ENCODE measurements around the gene NT5DC1.

NT5DC1 gene

DNA sequence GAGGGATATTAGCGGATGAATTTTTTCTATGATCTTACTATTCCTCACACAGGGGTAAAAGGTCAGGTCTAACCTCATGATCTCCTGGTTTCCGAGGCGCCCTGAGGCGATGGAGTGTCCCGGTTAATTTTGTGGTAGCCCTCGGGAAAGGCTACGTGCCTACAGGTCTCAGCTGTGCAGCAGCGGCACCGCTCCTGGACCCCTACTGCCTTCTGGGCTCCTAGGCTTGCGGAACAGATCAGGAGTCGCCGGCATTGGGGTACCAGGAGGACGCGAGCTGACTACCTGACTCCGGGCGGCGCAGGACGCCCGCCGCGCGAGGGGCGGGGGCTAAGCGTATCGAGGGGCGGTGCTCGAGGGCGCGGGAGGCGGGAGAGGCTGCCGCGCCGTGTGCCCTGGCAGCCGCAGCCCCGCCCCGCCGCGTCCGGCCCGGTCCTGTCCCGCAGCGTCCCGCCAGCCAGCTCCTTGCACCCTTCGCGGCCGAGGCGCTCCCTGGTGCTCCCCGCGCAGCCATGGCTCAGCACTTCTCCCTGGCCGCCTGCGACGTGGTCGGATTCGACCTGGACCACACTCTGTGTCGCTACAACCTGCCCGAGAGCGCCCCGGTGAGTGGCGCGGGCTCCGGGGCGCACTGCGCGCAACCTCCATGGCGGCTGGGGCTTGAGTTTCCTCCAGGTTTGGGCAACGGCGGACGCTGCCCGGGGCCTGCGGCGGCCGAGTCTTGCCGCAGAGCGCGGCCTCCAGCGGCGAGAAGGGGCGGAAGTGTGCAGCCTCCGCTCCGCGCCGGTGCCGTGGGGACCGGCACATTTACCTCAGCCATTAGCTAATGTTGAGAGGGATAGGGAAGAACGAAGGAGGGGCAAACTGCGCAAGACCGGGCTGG, at the start of gene NT5DC1:
NT5DC1 (plus strand) TSS at position 435 of the 883 bp plus-strand sequence; CDS start at position 513, 78 bp downstream.
- H3K4me3 ChIP-seq (ENCODE audit: low read length in 2 of 2): peak within 1 kb of the TSS; percentile 72 to 90
- H3K27me3 ChIP-seq (ENCODE audit: control insufficient read depth in 1 of 2, insufficient read depth in 2 of 2, low read length in 2 of 2): no peaks in the 10 kb centered on the region
- H3K4me1 ChIP-seq (ENCODE audit: control insufficient read depth, insufficient read depth, low read length): peaks cover 15% of the 10 kb centered on the region
- H3K36me3 ChIP-seq (ENCODE audit: control insufficient read depth in 2 of 2, insufficient read depth in 2 of 2, low read length in 2 of 2): no peaks in the 10 kb centered on the region
- peak within 1 kb of the TSS; percentile 78 to 83 for H3K9ac ChIP-seq (ENCODE audit: low read length in 2 of 2)
- H3K27ac ChIP-seq (ENCODE audit: low read length): peak within 1 kb of the TSS; percentile 89
- peaks cover 0 to 4% of the 10 kb centered on the region in 2 donors for H3K9me3 ChIP-seq (ENCODE audit: control insufficient read depth in 2 of 2, low read length in 2 of 2)

DNA sequence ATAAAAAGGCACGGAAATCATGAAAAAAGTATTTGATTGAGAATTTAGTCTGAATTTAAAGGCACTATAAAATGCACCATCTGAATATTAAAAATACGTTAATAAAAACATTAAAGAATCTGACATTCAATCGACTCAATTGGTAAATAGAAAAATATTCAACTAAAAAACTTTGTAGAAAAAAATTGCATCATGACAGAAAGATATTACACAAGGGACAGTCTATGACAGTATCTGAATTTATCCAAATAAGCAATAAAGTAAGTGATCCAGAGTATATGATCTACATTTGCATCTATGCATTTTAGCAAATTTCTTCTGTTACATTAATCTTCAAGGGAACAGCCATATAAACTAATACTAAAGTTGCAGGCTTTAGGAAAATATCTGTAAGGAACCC, 49.4 kb upstream of the NT5DC1 start:
- Histone ChIP-seq H3K27me3 (ENCODE audit: control insufficient read depth in 1 of 2, insufficient read depth in 2 of 2, low read length in 2 of 2) (no peaks in the 10 kb centered on the region), H3K4me3 (ENCODE audit: low read length in 2 of 2) (no peak overlapping the region), H3K9me3 (ENCODE audit: control insufficient read depth in 2 of 2, low read length in 2 of 2) (no peaks in the 10 kb centered on the region), H3K36me3 (ENCODE audit: control insufficient read depth in 2 of 2, insufficient read depth in 2 of 2, low read length in 2 of 2) (no peaks in the 10 kb centered on the region), H3K27ac (ENCODE audit: low read length) (no peak overlapping the region), H3K9ac (ENCODE audit: low read length in 2 of 2) (no peak overlapping the region), H3K4me1 (ENCODE audit: control insufficient read depth, insufficient read depth, low read length) (no peaks in the 10 kb centered on the region)

DNA sequence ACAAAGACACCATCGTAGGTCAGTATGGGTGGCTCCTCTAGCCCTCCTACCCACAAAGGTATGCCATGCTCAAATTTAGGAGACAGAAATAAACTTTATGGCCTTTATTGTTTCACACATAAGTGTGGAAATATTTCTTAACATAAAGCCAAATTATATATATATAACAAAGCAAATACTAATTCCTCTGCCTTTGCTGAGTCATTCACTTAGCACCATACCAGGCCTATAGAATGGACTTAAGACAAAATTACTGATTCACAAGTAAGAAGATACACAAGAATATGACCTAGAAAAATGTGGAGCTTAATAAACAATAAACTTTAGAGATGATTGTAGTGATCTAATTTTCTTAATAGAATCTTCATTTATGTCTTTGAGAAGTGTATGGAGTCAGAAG, 45.1 kb upstream of the NT5DC1 start:
- no peaks in the 10 kb centered on the region for H3K36me3 ChIP-seq (ENCODE audit: control insufficient read depth in 2 of 2, insufficient read depth in 2 of 2, low read length in 2 of 2)
- H3K9ac ChIP-seq (ENCODE audit: low read length in 2 of 2): no peak overlapping the region
- no peak overlapping the region for H3K4me3 ChIP-seq (ENCODE audit: low read length in 2 of 2)
- H3K27me3 ChIP-seq (ENCODE audit: control insufficient read depth in 1 of 2, insufficient read depth in 2 of 2, low read length in 2 of 2): no peaks in the 10 kb centered on the region
- no peaks in the 10 kb centered on the region for H3K4me1 ChIP-seq (ENCODE audit: control insufficient read depth, insufficient read depth, low read length)
- H3K27ac ChIP-seq (ENCODE audit: low read length): no peak overlapping the region
- no peaks in the 10 kb centered on the region for H3K9me3 ChIP-seq (ENCODE audit: control insufficient read depth in 2 of 2, low read length in 2 of 2)

DNA sequence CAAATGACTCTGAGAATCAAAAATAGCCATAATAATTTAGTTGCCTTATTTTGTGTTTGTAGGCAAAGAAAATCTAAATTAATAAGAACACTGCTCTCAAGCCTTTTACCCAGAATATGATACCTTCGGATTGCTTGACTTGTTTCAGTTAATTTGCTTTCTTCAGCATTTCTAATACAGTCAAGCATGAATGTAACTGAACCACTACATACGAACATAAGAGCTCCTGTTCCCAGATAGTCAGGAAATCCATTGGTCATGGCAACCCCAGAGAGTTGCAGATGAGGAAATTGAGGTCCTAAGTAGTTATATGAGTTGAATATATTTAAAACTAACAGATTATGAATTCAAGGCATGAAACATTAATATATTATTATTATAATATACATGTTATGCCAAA, 42.9 kb upstream of the NT5DC1 start:
- Histone ChIP-seq H3K36me3 (ENCODE audit: control insufficient read depth in 2 of 2, insufficient read depth in 2 of 2, low read length in 2 of 2) (no peaks in the 10 kb centered on the region), H3K9me3 (ENCODE audit: control insufficient read depth in 2 of 2, low read length in 2 of 2) (no peaks in the 10 kb centered on the region), H3K9ac (ENCODE audit: low read length in 2 of 2) (no peak overlapping the region), H3K27me3 (ENCODE audit: control insufficient read depth in 1 of 2, insufficient read depth in 2 of 2, low read length in 2 of 2) (no peaks in the 10 kb centered on the region), H3K4me3 (ENCODE audit: low read length in 2 of 2) (no peak overlapping the region), H3K27ac (ENCODE audit: low read length) (no peak overlapping the region), H3K4me1 (ENCODE audit: control insufficient read depth, insufficient read depth, low read length) (peaks cover 3% of the 10 kb centered on the region)

DNA sequence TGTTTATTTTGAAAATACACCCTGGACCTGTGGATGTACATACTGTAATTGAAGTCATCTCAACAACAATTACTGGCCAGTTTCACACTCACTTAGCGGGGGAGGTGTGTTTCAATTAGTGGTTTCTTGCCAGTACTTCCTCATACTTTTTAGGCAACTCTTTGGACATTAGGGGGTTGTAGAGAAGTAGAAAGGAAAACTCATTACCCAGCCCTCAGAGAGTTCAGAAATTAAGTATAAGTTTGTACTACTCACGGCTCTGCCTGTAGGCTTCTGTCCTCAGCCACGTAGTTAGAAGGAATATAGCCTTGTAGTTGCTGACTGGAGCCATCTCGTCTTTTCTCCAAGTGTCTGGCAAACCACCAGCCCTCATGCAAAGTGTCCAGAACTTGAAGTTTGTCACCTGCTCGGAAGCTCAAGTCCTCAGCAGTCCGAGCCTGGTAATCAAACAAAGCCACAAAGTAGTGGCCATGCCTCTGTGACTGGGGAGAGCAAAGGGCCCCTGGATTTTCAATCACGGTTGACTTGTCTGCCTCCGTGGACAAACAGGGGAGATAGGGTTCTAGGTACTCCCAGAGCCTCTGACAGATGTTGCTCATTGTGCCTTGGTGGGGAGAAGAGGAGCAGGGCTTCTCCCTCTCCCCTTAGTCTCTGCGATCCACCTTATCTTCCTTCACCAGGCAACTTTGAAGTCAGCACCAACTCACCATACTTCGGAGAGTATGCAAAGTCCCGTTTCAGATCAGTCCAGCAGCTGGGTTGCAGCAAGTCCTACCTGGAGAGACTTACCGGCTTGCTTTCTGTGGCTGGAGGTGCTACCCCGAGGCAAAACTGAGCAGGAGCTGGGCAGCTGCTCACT, 40.7 kb upstream of the NT5DC1 start:
- no peak overlapping the region for H3K9ac ChIP-seq (ENCODE audit: low read length in 2 of 2)
- H3K36me3 ChIP-seq (ENCODE audit: control insufficient read depth in 2 of 2, insufficient read depth in 2 of 2, low read length in 2 of 2): no peaks in the 10 kb centered on the region
- H3K4me3 ChIP-seq (ENCODE audit: low read length in 2 of 2): peak overlapping the region in 1 of 2 donors; percentile 62
- no peaks in the 10 kb centered on the region for H3K9me3 ChIP-seq (ENCODE audit: control insufficient read depth in 2 of 2, low read length in 2 of 2)
- H3K27ac ChIP-seq (ENCODE audit: low read length): no peak overlapping the region
- H3K27me3 ChIP-seq (ENCODE audit: control insufficient read depth in 1 of 2, insufficient read depth in 2 of 2, low read length in 2 of 2): no peaks in the 10 kb centered on the region
- peaks cover 3% of the 10 kb centered on the region for H3K4me1 ChIP-seq (ENCODE audit: control insufficient read depth, insufficient read depth, low read length)

DNA sequence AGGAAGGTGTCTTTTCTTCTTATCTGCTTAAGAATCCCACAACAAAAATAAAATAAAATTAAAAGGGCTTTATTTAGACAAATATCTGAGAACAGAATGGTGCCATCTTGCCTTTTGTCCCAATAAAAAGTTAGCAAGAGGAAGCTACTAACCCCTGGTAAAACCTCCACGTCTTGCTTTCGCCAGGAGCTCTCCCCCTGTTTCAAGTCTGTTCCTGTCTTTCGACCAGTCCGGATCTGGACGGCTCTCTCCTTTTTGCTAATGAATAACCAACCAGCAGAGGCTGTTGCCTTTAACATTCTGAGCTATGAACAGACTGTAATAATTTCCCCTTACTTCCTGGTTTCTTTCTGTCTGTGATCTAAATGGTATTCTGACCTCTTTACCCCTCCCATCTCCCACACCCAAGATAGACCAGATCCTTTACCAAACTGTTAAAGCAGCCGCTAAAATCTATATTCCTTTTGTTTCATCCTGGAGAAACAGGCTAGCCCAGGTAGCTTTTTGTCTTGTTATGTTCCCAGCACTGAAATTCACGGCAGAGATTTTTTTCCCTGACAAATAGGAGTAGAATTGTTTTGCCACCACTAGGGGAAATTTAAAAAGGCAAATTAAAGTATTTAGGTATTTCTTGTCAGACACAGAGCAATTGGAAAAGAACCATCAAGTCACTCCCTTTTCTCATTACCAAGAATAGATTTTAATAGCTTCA, 39.9 kb upstream of the NT5DC1 start, which contains the start of gene FRK:
FRK (minus strand) TSS at position 320 of the 712 bp plus-strand sequence. CDS start 580 bp downstream, outside the sequence.
- Histone ChIP-seq H3K27me3 (ENCODE audit: control insufficient read depth in 1 of 2, insufficient read depth in 2 of 2, low read length in 2 of 2) (no peaks in the 10 kb centered on the region), H3K27ac (ENCODE audit: low read length) (no peak within 1 kb of the TSS), H3K4me1 (ENCODE audit: control insufficient read depth, insufficient read depth, low read length) (peaks cover 3% of the 10 kb centered on the region), H3K36me3 (ENCODE audit: control insufficient read depth in 2 of 2, insufficient read depth in 2 of 2, low read length in 2 of 2) (no peaks in the 10 kb centered on the region), H3K4me3 (ENCODE audit: low read length in 2 of 2) (peak within 1 kb of the TSS in 1 of 2 donors; percentile 62), H3K9ac (ENCODE audit: low read length in 2 of 2) (no peak within 1 kb of the TSS), H3K9me3 (ENCODE audit: control insufficient read depth in 2 of 2, low read length in 2 of 2) (no peaks in the 10 kb centered on the region)

DNA sequence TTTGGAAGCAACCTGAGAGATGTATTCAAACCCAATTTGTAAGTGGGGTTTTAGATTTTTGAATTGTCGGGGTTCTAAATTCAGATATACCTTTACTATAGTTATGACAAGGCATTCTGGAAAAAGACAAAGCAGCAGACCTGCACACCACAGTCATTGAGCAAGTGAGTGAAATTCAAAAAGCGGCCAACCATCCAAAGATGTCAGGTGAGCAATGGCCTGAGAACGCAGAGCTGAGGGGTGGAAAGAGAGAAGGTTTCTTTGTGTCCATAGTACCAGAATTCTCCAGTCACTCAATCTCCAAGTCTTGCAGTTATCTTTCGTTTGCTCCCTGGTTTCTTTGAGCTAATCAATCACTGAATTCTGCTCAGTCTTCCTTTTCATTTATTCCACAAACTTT, 38.2 kb upstream of the NT5DC1 start:
- H3K36me3 ChIP-seq (ENCODE audit: control insufficient read depth in 2 of 2, insufficient read depth in 2 of 2, low read length in 2 of 2): no peaks in the 10 kb centered on the region
- no peak overlapping the region for H3K27ac ChIP-seq (ENCODE audit: low read length)
- H3K9ac ChIP-seq (ENCODE audit: low read length in 2 of 2): no peak overlapping the region
- H3K27me3 ChIP-seq (ENCODE audit: control insufficient read depth in 1 of 2, insufficient read depth in 2 of 2, low read length in 2 of 2): no peaks in the 10 kb centered on the region
- no peaks in the 10 kb centered on the region for H3K9me3 ChIP-seq (ENCODE audit: control insufficient read depth in 2 of 2, low read length in 2 of 2)
- H3K4me3 ChIP-seq (ENCODE audit: low read length in 2 of 2): no peak overlapping the region
- peaks cover 3% of the 10 kb centered on the region for H3K4me1 ChIP-seq (ENCODE audit: control insufficient read depth, insufficient read depth, low read length)

DNA sequence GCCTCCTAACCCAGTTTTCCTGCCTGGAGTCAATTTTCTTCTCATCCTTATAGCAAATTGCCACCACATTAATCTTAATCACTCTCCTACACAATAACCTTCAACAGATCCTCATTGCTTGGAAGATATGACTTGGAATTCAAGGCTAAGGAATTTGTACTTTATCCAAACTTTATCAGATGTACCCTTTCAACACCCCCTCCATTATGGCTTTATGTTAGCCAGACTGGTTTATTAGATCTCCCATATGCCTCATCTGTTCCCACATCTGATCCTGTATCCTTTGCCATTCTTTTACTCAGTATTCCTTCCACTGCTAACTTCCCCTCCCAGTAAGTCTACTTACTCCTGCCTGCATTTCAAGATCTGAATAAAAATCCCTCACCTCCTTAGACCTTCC, 36.0 kb upstream of the NT5DC1 start:
- H3K4me3 ChIP-seq (ENCODE audit: low read length in 2 of 2): no peak overlapping the region
- no peaks in the 10 kb centered on the region for H3K27me3 ChIP-seq (ENCODE audit: control insufficient read depth in 1 of 2, insufficient read depth in 2 of 2, low read length in 2 of 2)
- peaks cover 3% of the 10 kb centered on the region for H3K4me1 ChIP-seq (ENCODE audit: control insufficient read depth, insufficient read depth, low read length)
- H3K36me3 ChIP-seq (ENCODE audit: control insufficient read depth in 2 of 2, insufficient read depth in 2 of 2, low read length in 2 of 2): no peaks in the 10 kb centered on the region
- H3K27ac ChIP-seq (ENCODE audit: low read length): no peak overlapping the region
- no peak overlapping the region for H3K9ac ChIP-seq (ENCODE audit: low read length in 2 of 2)
- H3K9me3 ChIP-seq (ENCODE audit: control insufficient read depth in 2 of 2, low read length in 2 of 2): no peaks in the 10 kb centered on the region

DNA sequence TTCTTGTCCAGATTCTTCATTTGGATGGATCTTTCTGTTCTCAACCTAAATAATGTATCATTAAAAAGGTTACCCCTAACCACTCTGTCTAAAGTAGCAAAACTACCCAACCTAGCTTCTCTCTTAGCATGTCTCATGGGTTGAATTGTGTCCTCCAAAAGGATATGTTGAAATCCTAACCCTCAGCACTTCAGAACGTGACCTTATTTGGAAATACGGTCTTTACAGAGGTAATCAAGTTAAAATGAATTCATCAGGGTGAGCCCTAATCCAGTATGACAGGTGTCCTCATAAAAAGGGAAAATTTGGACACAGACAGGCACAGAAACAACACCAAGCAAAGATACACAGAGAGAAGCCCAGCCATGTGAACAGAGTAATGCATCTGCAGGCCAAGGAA, 33.9 kb upstream of the NT5DC1 start:
- no peaks in the 10 kb centered on the region for H3K27me3 ChIP-seq (ENCODE audit: control insufficient read depth in 1 of 2, insufficient read depth in 2 of 2, low read length in 2 of 2)
- H3K4me1 ChIP-seq (ENCODE audit: control insufficient read depth, insufficient read depth, low read length): no peaks in the 10 kb centered on the region
- H3K9ac ChIP-seq (ENCODE audit: low read length in 2 of 2): no peak overlapping the region
- no peak overlapping the region for H3K27ac ChIP-seq (ENCODE audit: low read length)
- H3K4me3 ChIP-seq (ENCODE audit: low read length in 2 of 2): no peak overlapping the region
- H3K36me3 ChIP-seq (ENCODE audit: control insufficient read depth in 2 of 2, insufficient read depth in 2 of 2, low read length in 2 of 2): no peaks in the 10 kb centered on the region
- no peaks in the 10 kb centered on the region for H3K9me3 ChIP-seq (ENCODE audit: control insufficient read depth in 2 of 2, low read length in 2 of 2)

DNA sequence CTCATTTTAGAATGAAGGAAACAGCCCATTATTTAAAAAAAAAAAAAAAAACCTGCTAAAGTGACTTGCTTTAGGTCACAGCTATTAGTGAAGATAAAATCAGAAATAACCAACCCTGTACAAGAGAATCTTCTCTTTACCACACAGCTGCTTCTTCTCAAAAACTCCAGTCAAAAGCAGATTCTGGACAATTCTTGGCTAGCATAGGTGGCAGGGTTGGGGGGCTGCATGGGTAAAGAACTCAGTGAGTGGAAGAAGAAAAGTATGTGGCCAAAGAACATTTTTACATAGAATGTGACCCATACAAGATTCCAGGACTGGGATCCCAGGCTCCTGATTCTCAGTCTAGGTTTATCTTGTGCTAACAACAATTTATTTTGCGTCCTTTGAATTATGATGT, 30.6 kb upstream of the NT5DC1 start:
- H3K27ac ChIP-seq (ENCODE audit: low read length): no peak overlapping the region
- no peaks in the 10 kb centered on the region for H3K4me1 ChIP-seq (ENCODE audit: control insufficient read depth, insufficient read depth, low read length)

More for the DNA sequence above, 30.6 kb upstream of the NT5DC1 start:
- no peaks in the 10 kb centered on the region for H3K9me3 ChIP-seq (ENCODE audit: control insufficient read depth in 2 of 2, low read length in 2 of 2)
- no peaks in the 10 kb centered on the region for H3K36me3 ChIP-seq (ENCODE audit: control insufficient read depth in 2 of 2, insufficient read depth in 2 of 2, low read length in 2 of 2)
- H3K9ac ChIP-seq (ENCODE audit: low read length in 2 of 2): no peak overlapping the region
- H3K27me3 ChIP-seq (ENCODE audit: control insufficient read depth in 1 of 2, insufficient read depth in 2 of 2, low read length in 2 of 2): no peaks in the 10 kb centered on the region
- H3K4me3 ChIP-seq (ENCODE audit: low read length in 2 of 2): no peak overlapping the region

Data from stomach smooth muscle (tissue), 2 donors.